ENCODE measurements around the gene METTL17.

- TF ChIP-seq CTCF (IDR thresholded peaks at IDR 0.05; ENCODE audit: low read depth, low read length) (no peak), MYC (IDR thresholded peaks at IDR 0.05; ENCODE audit: low read depth, low read length) (no peak)
Measured at GRCh38 chr14:21032326-21033132, 42.7 kb downstream of the METTL17 start.

Data from NB4 (cell line).